Measurements from ENCODE around the gene TMEM25. TPM values are rescaled to one million over a fixed set of nuclear protein-coding genes. Genes with fewer than 3 reads are reported as not detected.

Gene TMEM25
- total RNA-seq, 1 experiment from 2014 or later: 24.5 TPM

GRCh38 chr11:118535261-118535660 lies 4.3 kb downstream of the TMEM25 start:
- H3K4me3 Mint-ChIP-seq: no peak overlapping the region
- Histone ChIP-seq H2BK20ac (ENCODE audit: low read depth, low read length, poor library complexity, severe bottlenecking) (no peak overlapping the region), H3K23ac (ENCODE audit: insufficient read length, low read depth, low read length) (no peak overlapping the region), H2BK12ac (ENCODE audit: insufficient read length, low read depth, low read length) (no peak overlapping the region), H2AK5ac (ENCODE audit: insufficient read length, low read length) (no peak overlapping the region), H4K91ac (ENCODE audit: insufficient read length, low read depth, low read length) (no peak overlapping the region), H3K18ac (ENCODE audit: insufficient read length, low read depth, low read length) (no peak overlapping the region), H3K9me3 (ENCODE audit: control insufficient read depth, low read depth, low read length) (no peaks in the 10 kb centered on the region), H3T11ph (ENCODE audit: low read length) (no peak overlapping the region), H3K79me1 (ENCODE audit: insufficient read depth, low read depth, low read length, poor library complexity, severe bottlenecking) (no peaks in the 10 kb centered on the region), H2BK5ac (ENCODE audit: insufficient read length, low read length) (no peak overlapping the region), H4K8ac (replicated peaks; ENCODE audit: insufficient read length, low read depth, low read length) (no peak overlapping the region), H2BK15ac (ENCODE audit: low read depth, low read length) (no peak overlapping the region), H4K5ac (ENCODE audit: insufficient read length, low read depth, low read length) (no peak overlapping the region), H3K4me1 (ENCODE audit: insufficient read depth, low read length) (no peaks in the 10 kb centered on the region), H2AFZ (ENCODE audit: low read length) (no peak overlapping the region), H3K56ac (ENCODE audit: insufficient read length, low read depth, low read length) (no peak overlapping the region), H4K20me1 (ENCODE audit: control insufficient read depth, insufficient read depth, insufficient read length) (no peaks in the 10 kb centered on the region), H3K4me2 (ENCODE audit: insufficient read depth, insufficient read length, low read length) (no peak overlapping the region), H2BK120ac (ENCODE audit: low read depth, low read length, poor library complexity, severe bottlenecking) (no peak overlapping the region), H3K4ac (ENCODE audit: low read depth, low read length) (no peak overlapping the region), H3K27ac (ENCODE audit: insufficient read length, low read depth, low read length) (no peak overlapping the region), H3K9ac (ENCODE audit: extremely low read depth, insufficient read length, low read length) (no peak overlapping the region), H3K23me2 (ENCODE audit: insufficient read length, low read depth, low read length, poor library complexity, severe bottlenecking) (peaks cover 7% of the 10 kb centered on the region), H3K27me3 (ENCODE audit: insufficient read depth, low read length) (no peaks in the 10 kb centered on the region), H3K14ac (ENCODE audit: insufficient read depth, low read length) (no peak overlapping the region), H3K79me2 (ENCODE audit: insufficient read depth, low read length) (no peaks in the 10 kb centered on the region)
- no peaks in the 10 kb centered on the region for H3K27me3 Mint-ChIP-seq (ENCODE audit: low read depth)
- peaks cover 5 to 9% of the 10 kb centered on the region in 2 experiments for H3K4me1 Mint-ChIP-seq
- no peak for DNase-seq
- no peak overlapping the region for H3K27ac Mint-ChIP-seq
- TF ChIP-seq, protein P1, sequence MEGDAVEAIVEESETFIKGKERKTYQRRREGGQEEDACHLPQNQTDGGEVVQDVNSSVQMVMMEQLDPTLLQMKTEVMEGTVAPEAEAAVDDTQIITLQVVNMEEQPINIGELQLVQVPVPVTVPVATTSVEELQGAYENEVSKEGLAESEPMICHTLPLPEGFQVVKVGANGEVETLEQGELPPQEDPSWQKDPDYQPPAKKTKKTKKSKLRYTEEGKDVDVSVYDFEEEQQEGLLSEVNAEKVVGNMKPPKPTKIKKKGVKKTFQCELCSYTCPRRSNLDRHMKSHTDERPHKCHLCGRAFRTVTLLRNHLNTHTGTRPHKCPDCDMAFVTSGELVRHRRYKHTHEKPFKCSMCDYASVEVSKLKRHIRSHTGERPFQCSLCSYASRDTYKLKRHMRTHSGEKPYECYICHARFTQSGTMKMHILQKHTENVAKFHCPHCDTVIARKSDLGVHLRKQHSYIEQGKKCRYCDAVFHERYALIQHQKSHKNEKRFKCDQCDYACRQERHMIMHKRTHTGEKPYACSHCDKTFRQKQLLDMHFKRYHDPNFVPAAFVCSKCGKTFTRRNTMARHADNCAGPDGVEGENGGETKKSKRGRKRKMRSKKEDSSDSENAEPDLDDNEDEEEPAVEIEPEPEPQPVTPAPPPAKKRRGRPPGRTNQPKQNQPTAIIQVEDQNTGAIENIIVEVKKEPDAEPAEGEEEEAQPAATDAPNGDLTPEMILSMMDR (conservative IDR thresholded peaks at IDR 0.05): no peak
- no CpG with 5 or more reads among the region's 9 CpGs for WGBS (ENCODE audit: extremely low coverage, insufficient read length, low lambda C conversion rate)
- H3K36me3 Mint-ChIP-seq (ENCODE audit: insufficient read depth in 1 of 3, low read depth in 3 of 3): peaks cover 0 to 7% (median 4%) of the 10 kb centered on the region in 3 experiments; a peak in 5 of 7 replicates
- no peaks in the 10 kb centered on the region for H3K9me3 Mint-ChIP-seq

Data from H9 (cell line).